HFFc6 (cell line): ENCODE results near the gene ARHGAP40. TPM values are rescaled to one million over a fixed set of nuclear protein-coding genes. Genes with fewer than 3 reads are reported as not detected.
A peak's percentile ranks its signal among the peaks of the same experiment; 100 is the strongest.

Experiments
- DNase-seq: peaks from one replicate; pipeline ENCODE4 v3.0.0-alpha.2; 2018
- H3K27ac Mint-ChIP-seq: 2 replicates; pipeline ENCODE4 v1.8.0; 2020; ENCODE audit warnings: mild to moderate bottlenecking, mixed read lengths
- H3K27me3 Mint-ChIP-seq: 2 replicates; pipeline ENCODE4 v1.8.0; 2021; ENCODE audit warnings: mild to moderate bottlenecking, moderate library complexity, mixed read lengths; ENCODE audit not compliant: insufficient read depth
- H3K36me3 Mint-ChIP-seq: 2 replicates; pipeline ENCODE4 v1.8.0; 2021; ENCODE audit warnings: low read depth, mixed read lengths
- H3K4me1 Mint-ChIP-seq: 2 replicates; pipeline ENCODE4 v1.8.0; 2020; ENCODE audit warnings: low read depth, mixed read lengths
- H3K4me3 Mint-ChIP-seq: 2 replicates; pipeline ENCODE4 v1.8.0; 2020; ENCODE audit warnings: mild to moderate bottlenecking, moderate library complexity, mixed read lengths
- H3K9me3 Mint-ChIP-seq: 2 replicates; pipeline ENCODE4 v1.8.0; 2020; ENCODE audit warnings: mild to moderate bottlenecking, mixed read lengths
- total RNA-seq, 6 experiments: library from RNA; stranded (reverse); fragmentation: NEBNext Ultra II Directional; extraction: Animal tissue kit (Norgen Biotek cat#: 25700); gene quantifications; 2 replicates in 1 of 6; 3 replicates in 5 of 6; pipeline ENCODE4 v1.2.3, GENCODE V29; 2021
- TF ChIP-seq, protein P1 (sequence below): fragments of 200-600 bp; sonication (generic); IDR thresholded peaks from 2 replicates; pipeline ENCODE4 v1.5.0; 2021; ENCODE audit warnings: antibody characterized with exemption, mild to moderate bottlenecking

ARHGAP40 gene
- total RNA-seq, 6 experiments from 2014 or later, result 0.09 to 0.75 (median 0.48) TPM; not detected in 1

- Mint-ChIP-seq H3K27ac (no peak overlapping the region), H3K4me3 (no peak overlapping the region), H3K36me3 (no peaks in the 10 kb centered on the region), H3K4me1 (peaks cover 6% of the 10 kb centered on the region; the same call in 1 of the 2 replicates), H3K9me3 (no peaks in the 10 kb centered on the region), H3K27me3 (peaks cover 2% of the 10 kb centered on the region)
- TF ChIP-seq, protein P1, sequence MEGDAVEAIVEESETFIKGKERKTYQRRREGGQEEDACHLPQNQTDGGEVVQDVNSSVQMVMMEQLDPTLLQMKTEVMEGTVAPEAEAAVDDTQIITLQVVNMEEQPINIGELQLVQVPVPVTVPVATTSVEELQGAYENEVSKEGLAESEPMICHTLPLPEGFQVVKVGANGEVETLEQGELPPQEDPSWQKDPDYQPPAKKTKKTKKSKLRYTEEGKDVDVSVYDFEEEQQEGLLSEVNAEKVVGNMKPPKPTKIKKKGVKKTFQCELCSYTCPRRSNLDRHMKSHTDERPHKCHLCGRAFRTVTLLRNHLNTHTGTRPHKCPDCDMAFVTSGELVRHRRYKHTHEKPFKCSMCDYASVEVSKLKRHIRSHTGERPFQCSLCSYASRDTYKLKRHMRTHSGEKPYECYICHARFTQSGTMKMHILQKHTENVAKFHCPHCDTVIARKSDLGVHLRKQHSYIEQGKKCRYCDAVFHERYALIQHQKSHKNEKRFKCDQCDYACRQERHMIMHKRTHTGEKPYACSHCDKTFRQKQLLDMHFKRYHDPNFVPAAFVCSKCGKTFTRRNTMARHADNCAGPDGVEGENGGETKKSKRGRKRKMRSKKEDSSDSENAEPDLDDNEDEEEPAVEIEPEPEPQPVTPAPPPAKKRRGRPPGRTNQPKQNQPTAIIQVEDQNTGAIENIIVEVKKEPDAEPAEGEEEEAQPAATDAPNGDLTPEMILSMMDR, result no peak
- DNase-seq, result no peak
These were observed 29.1 kb downstream of the ARHGAP40 start for GRCh38 chr20:38630727-38631126.

DNA sequence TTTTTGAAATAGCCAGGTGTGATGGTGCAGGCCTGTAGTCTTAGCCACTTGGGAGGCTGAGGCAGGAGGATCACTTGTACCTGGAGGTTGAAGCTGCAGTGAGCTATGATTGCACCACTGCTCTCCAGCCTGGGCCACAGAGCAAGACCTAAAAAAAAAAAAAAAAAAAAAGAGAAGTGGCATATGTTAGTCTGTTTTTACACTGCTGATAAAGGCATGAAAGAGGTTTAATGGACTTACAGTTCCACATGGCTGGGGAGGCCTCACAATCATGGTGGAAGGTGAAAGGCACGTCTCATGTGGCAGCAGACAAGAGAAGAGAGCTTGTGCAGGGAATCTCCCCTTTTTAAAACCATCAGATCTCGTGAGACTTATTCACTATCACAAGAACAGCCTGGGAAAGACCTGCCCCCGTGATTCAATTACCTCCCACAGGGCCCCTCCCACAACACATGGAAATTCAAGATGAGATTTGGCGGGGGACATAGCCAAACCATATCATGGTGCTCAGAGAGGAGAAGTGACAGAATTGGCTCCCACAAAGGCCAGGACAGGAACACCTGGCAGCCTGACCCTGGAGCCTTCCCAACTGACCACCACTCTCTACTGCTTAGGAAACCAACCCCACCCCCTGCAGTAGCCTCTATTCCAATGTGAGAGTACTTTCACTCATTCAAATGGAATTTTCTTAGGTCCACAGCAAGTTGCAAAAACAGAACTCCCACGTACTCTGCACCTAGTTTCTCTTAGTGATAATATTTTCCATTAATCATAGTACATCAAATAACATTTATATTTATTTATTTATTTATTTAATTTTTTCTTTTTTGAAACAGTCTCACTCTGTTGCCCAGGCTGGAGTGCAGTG lies 29.8 kb downstream of the ARHGAP40 start:
- Mint-ChIP-seq H3K4me3 (no peak overlapping the region), H3K27ac (no peak overlapping the region), H3K4me1 (peaks cover 10% of the 10 kb centered on the region; the same call in 1 of the 2 replicates), H3K36me3 (no peaks in the 10 kb centered on the region), H3K9me3 (no peaks in the 10 kb centered on the region), H3K27me3 (peaks cover 2% of the 10 kb centered on the region)
- no peak for DNase-seq
- TF ChIP-seq, protein P1, result no peak

- Mint-ChIP-seq H3K36me3 (no peaks in the 10 kb centered on the region), H3K4me3 (no peak overlapping the region), H3K27ac (no peak overlapping the region), H3K27me3 (peaks cover 9% of the 10 kb centered on the region), H3K4me1 (peaks cover 10% of the 10 kb centered on the region; the same call in 1 of the 2 replicates), H3K9me3 (no peaks in the 10 kb centered on the region)
- TF ChIP-seq, protein P1, result peak; percentile 89
- DNase-seq, result peak; percentile 45
These were observed 32.0 kb downstream of the ARHGAP40 start for GRCh38 chr20:38633577-38634093.

DNA sequence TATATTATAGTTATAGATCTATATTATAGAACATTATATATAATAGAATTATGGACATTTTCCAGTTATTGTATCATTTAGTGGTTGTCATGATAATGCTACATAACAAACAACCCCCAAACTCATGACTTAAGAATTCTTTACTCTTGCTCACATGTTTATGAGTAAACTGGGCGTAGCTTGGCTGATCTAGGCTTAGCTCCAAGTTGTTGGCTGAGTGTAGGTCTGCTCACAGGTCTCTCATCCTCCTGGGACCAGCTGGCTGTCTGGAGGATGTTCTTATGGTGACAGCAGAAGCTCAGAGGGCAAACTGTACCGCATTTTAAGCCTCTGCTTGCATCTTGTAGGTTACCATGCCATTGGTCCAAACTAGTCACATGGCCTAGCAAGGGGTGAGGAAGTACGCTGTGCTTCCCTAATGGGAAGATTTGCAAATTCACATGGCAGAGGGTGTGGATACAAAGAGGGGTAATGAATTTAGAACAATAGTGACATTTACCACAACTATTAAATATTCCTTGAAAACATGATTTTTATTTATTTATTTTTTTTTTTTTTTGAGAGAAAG lies 34.2 kb downstream of the ARHGAP40 start:
- no peak overlapping the region for H3K4me3 Mint-ChIP-seq
- H3K4me1 Mint-ChIP-seq, result peaks cover 10% of the 10 kb centered on the region; the same call in 1 of the 2 replicates
- peak; percentile 65 for DNase-seq
- no peaks in the 10 kb centered on the region for H3K9me3 Mint-ChIP-seq
- peaks cover 17% of the 10 kb centered on the region for H3K27me3 Mint-ChIP-seq
- no peaks in the 10 kb centered on the region for H3K36me3 Mint-ChIP-seq
- TF ChIP-seq, protein P1, result no peak
- H3K27ac Mint-ChIP-seq, result peak overlapping the region; percentile 12; the same call in 1 of the 2 replicates

DNA sequence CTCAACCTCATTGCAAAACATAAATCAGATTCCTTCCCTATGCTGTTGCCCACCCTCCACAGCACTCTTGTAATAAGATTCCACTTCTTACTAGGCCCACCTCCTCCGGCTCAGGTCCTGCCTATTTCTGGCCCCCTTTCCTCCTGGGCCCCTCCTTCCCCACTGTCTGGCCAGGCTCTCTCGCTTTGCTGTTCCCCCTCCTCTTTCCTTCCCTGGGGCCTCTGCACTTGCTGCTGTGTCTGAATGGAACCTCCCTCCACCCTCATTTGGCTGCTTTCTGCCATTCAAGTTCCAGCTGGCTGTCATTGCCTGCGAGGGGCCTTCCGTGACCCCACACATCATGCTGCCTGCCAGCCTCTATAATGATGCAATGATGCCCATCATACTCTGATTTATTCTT lies 38.9 kb downstream of the ARHGAP40 start:
- Mint-ChIP-seq H3K9me3 (no peaks in the 10 kb centered on the region), H3K27ac (no peak overlapping the region), H3K4me3 (no peak overlapping the region), H3K4me1 (peaks cover 5% of the 10 kb centered on the region; the same call in 1 of the 2 replicates), H3K27me3 (peaks cover 42% of the 10 kb centered on the region), H3K36me3 (no peaks in the 10 kb centered on the region)
- DNase-seq, result no peak
- TF ChIP-seq, protein P1, result no peak
